Endodermal cell (in vitro differentiated cells): ENCODE results near the gene DENND1A. TPM values are rescaled to one million over a fixed set of nuclear protein-coding genes. Genes with fewer than 3 reads are reported as not detected.

Source experiments
- DNase-seq: peaks from one replicate; pipeline ENCODE4 v3.0.0-alpha.2; 2017
- H3K27ac ChIP-seq: 2 replicates; pipeline ENCODE4 v1.5.1; 2013; ENCODE audit warnings: mild to moderate bottlenecking, low read depth, low read length, moderate library complexity
- H3K27me3 ChIP-seq: 2 replicates; pipeline ENCODE4 v1.6.1; 2013; ENCODE audit warnings: mild to moderate bottlenecking, low read length, moderate library complexity; ENCODE audit not compliant: insufficient read depth, control insufficient read depth, poor library complexity, severe bottlenecking
- H3K36me3 ChIP-seq: 2 replicates; pipeline ENCODE4 v1.7.0; 2013; ENCODE audit warnings: mild to moderate bottlenecking, low read length, moderate library complexity; ENCODE audit not compliant: control insufficient read depth, insufficient read depth
- H3K4me1 ChIP-seq: one replicate; pipeline ENCODE4 v1.7.0; 2013; ENCODE audit warnings: low read length; ENCODE audit not compliant: control insufficient read depth, insufficient read depth
- H3K4me3 ChIP-seq: 2 replicates; pipeline ENCODE4 v1.5.1; 2013; ENCODE audit warnings: mild to moderate bottlenecking, low read length, moderate library complexity
- H3K9ac ChIP-seq: 2 replicates; pipeline ENCODE4 v1.6.1; 2013; ENCODE audit warnings: mild to moderate bottlenecking, low read length, moderate library complexity; ENCODE audit not compliant: poor library complexity, severe bottlenecking; ENCODE audit errors: extremely low read depth
- H3K9me3 ChIP-seq: 2 replicates; pipeline ENCODE4 v1.6.1; 2013; ENCODE audit warnings: mild to moderate bottlenecking, low read length, moderate library complexity; ENCODE audit not compliant: control insufficient read depth
- H3K27ac Mint-ChIP-seq: 2 replicates; pipeline ENCODE4 v1.8.0; 2020; ENCODE audit warnings: mixed read lengths
- H3K27me3 Mint-ChIP-seq: 2 replicates; pipeline ENCODE4 v1.8.0; 2021; ENCODE audit warnings: mild to moderate bottlenecking, mixed read lengths; ENCODE audit not compliant: insufficient read depth
- H3K36me3 Mint-ChIP-seq: 2 replicates; pipeline ENCODE4 v1.8.0; 2020; ENCODE audit warnings: low read depth, mixed read lengths
- H3K4me1 Mint-ChIP-seq: 2 replicates; pipeline ENCODE4 v1.8.0; 2020; ENCODE audit warnings: mixed read lengths
- H3K4me3 Mint-ChIP-seq: 2 replicates; pipeline ENCODE4 v1.8.0; 2020; ENCODE audit warnings: mild to moderate bottlenecking, moderate library complexity, mixed read lengths
- H3K9me3 Mint-ChIP-seq: 2 replicates; pipeline ENCODE4 v1.8.0; 2020; ENCODE audit warnings: mild to moderate bottlenecking, mixed read lengths
- CTCF ChIP-seq: fragments of 200-600 bp; sonication (generic); conservative IDR thresholded peaks from 2 replicates; pipeline ENCODE4 v1.5.0; 2021; ENCODE audit warnings: antibody characterized with exemption, mild to moderate bottlenecking
- WGBS, 2 experiments: methylation state at CpG; one replicate each; pipeline versions ENCODE4 v1.1.5 to v1.1.7; 2013; ENCODE audit warnings: missing lambda C conversion rate in 2 of 2, mixed read lengths in 1 of 2; ENCODE audit not compliant: insufficient coverage in 1 of 2, insufficient read length in 1 of 2; 5-methylcytosine and 5-hydroxymethylcytosine counted together
- total RNA-seq, 2 donors: library from RNA; stranded (reverse); fragmentation: NEBNext Ultra II Directional in 1 of 2; extraction: Animal tissue kit (Norgen Biotek cat#: 25700) in 1 of 2; gene quantifications; 2 replicates in 1 of 2; 3 replicates in 1 of 2; pipeline ENCODE4 v1.2.1, GENCODE V29; 2021

Gene DENND1A
- total RNA-seq, 2 donors from 2014 or later = 29.5 to 38.4 TPM

GRCh38 chr9:123933440-123934212 lies 3.7 kb upstream of the DENND1A start:
- Histone ChIP-seq H3K27me3 (no peaks in the 10 kb centered on the region), H3K27ac (no peak overlapping the region), H3K36me3 (no peaks in the 10 kb centered on the region), H3K4me3 (no peak overlapping the region), H3K9ac (no peak overlapping the region), H3K9me3 (peaks cover 10% of the 10 kb centered on the region), H3K4me1 (peaks cover 5% of the 10 kb centered on the region)
- Mint-ChIP-seq H3K27ac (no peak overlapping the region), H3K36me3 (no peaks in the 10 kb centered on the region), H3K27me3 (peaks cover 11% of the 10 kb centered on the region), H3K4me3 (no peak overlapping the region), H3K4me1 (peaks cover 30% of the 10 kb centered on the region), H3K9me3 (peaks cover 13% of the 10 kb centered on the region)
- no peak for DNase-seq
- WGBS, 2 experiments = 70 to 75% methylated on average over 4 to 5 of the region's 5 CpGs
- no peak for TF ChIP-seq CTCF

DNA sequence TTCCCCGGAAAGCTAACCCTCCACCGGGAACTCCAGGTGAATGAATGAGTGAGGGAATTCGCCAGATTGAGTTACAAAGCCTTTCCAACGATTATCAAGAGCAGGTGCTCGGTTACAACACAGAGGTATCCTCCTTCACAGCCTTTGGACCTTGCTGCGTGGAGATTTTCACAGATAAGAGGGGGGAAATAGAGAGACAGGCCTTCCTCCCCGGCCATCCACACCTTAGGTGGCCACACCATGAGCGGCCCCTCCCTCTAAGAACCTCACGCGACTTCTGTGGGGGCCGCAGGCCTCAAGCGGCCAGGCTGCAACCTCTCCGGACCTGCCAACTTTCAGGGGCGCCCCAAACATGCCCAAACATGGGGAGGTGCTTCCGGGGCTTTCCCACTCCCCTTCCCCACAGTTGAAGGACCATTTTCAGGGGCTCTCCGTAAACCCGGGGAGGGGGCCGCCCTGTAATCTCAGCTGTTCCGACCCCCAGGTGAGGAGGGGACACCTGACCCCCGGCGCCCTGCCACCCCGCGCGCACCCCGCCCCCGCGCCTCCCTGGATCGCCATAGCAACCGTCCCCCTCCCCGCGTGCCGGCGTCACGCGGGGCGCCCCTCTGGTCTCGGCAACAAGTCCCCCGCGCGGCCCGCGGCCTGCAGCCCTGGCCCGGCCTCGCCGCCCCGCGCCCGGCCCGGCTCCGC lies 603 bp downstream of the DENND1A start:
- DNase-seq = peak; percentile 56
- H3K27ac ChIP-seq = no peak overlapping the region

More for the DNA sequence above, 603 bp downstream of the DENND1A start:
- no peak for TF ChIP-seq CTCF
- Mint-ChIP-seq H3K4me1 (peaks cover 54% of the 10 kb centered on the region), H3K27me3 (peaks cover 3% of the 10 kb centered on the region), H3K36me3 (peaks cover 5% of the 10 kb centered on the region), H3K27ac (peak overlapping the region; percentile 64), H3K9me3 (peaks cover 6% of the 10 kb centered on the region), H3K4me3 (peak overlapping the region; percentile 78)
- Histone ChIP-seq H3K4me1 (peaks cover 5% of the 10 kb centered on the region), H3K4me3 (peak overlapping the region; percentile 88), H3K9ac (no peak overlapping the region), H3K9me3 (peaks cover 7% of the 10 kb centered on the region), H3K27me3 (no peaks in the 10 kb centered on the region), H3K36me3 (no peaks in the 10 kb centered on the region)
- WGBS, 2 experiments = 2 to 7% methylated on average over 18 to 50 of the region's 50 CpGs
